H9 (cell line): Measurements from ENCODE around the gene OAS1. TPM values are rescaled to one million over a fixed set of nuclear protein-coding genes. Genes with fewer than 3 reads are reported as not detected.

ENCODE experiments used
- DNase-seq: peaks from one replicate; pipeline ENCODE4 v3.0.0-alpha.2; 2017
- H2AFZ ChIP-seq: one replicate; pipeline ENCODE4 v1.6.1; 2013; ENCODE audit warnings: mild to moderate bottlenecking, low read length, control low read depth, moderate library complexity
- H2AK5ac ChIP-seq: 2 replicates; pipeline ENCODE4 v1.6.1; 2013; ENCODE audit warnings: low read length, control low read depth, mixed read lengths; ENCODE audit not compliant: insufficient read length
- H2BK120ac ChIP-seq: one replicate; pipeline ENCODE4 v1.6.1; 2013; ENCODE audit warnings: low read depth, mild to moderate bottlenecking, low read length, control low read depth, inconsistent platforms; ENCODE audit not compliant: poor library complexity, severe bottlenecking
- H2BK12ac ChIP-seq: 2 replicates; pipeline ENCODE4 v1.6.1; 2013; ENCODE audit warnings: low read length, control low read depth, mixed read lengths, low read depth; ENCODE audit not compliant: insufficient read length
- H2BK15ac ChIP-seq: 2 replicates; pipeline ENCODE4 v1.6.1; 2013; ENCODE audit warnings: low read depth, low read length, control low read depth
- H2BK20ac ChIP-seq: one replicate; pipeline ENCODE4 v1.6.1; 2013; ENCODE audit warnings: low read depth, mild to moderate bottlenecking, low read length, control low read depth, inconsistent platforms; ENCODE audit not compliant: poor library complexity, severe bottlenecking
- H2BK5ac ChIP-seq: 2 replicates; pipeline ENCODE4 v1.6.1; 2013; ENCODE audit warnings: low read length, control low read depth, mixed read lengths; ENCODE audit not compliant: insufficient read length
- H3K14ac ChIP-seq: 2 replicates; pipeline ENCODE4 v1.6.1; 2013; ENCODE audit warnings: low read length, control low read depth; ENCODE audit not compliant: insufficient read depth
- H3K18ac ChIP-seq: 2 replicates; pipeline ENCODE4 v1.6.1; 2013; ENCODE audit warnings: low read depth, mild to moderate bottlenecking, mixed read lengths, low read length, control low read depth; ENCODE audit not compliant: insufficient read length
- H3K23ac ChIP-seq: 2 replicates; pipeline ENCODE4 v1.6.1; 2013; ENCODE audit warnings: low read length, control low read depth, mixed read lengths, low read depth; ENCODE audit not compliant: insufficient read length
- H3K23me2 ChIP-seq: 2 replicates; pipeline ENCODE4 v1.6.1; 2013; ENCODE audit warnings: low read depth, mild to moderate bottlenecking, mixed read lengths, low read length, control low read depth; ENCODE audit not compliant: insufficient read length, poor library complexity, severe bottlenecking
- H3K27ac ChIP-seq: 2 replicates; pipeline ENCODE4 v1.5.1; 2013; ENCODE audit warnings: low read length, control low read depth, mixed read lengths, low read depth; ENCODE audit not compliant: insufficient read length
- H3K27me3 ChIP-seq: 2 replicates; pipeline ENCODE4 v1.6.1; 2013; ENCODE audit warnings: low read length, control low read depth, inconsistent platforms; ENCODE audit not compliant: insufficient read depth
- H3K4ac ChIP-seq: 2 replicates; pipeline ENCODE4 v1.6.1; 2013; ENCODE audit warnings: low read depth, mild to moderate bottlenecking, control low read depth, inconsistent platforms, low read length, moderate library complexity
- H3K4me1 ChIP-seq: 2 replicates; pipeline ENCODE4 v1.6.1; 2013; ENCODE audit warnings: low read length, control low read depth, inconsistent platforms; ENCODE audit not compliant: insufficient read depth
- H3K4me2 ChIP-seq: 2 replicates; pipeline ENCODE4 v1.6.1; 2013; ENCODE audit warnings: low read length, control low read depth, mixed read lengths; ENCODE audit not compliant: insufficient read length, insufficient read depth
- H3K56ac ChIP-seq: 2 replicates; pipeline ENCODE4 v1.6.1; 2013; ENCODE audit warnings: low read depth, mild to moderate bottlenecking, mixed read lengths, low read length, control low read depth; ENCODE audit not compliant: insufficient read length
- H3K79me1 ChIP-seq: 2 replicates; pipeline ENCODE4 v1.6.1; 2013; ENCODE audit warnings: low read depth, mild to moderate bottlenecking, moderate library complexity, low read length, control low read depth, inconsistent platforms; ENCODE audit not compliant: insufficient read depth, poor library complexity, severe bottlenecking
- H3K79me2 ChIP-seq: 2 replicates; pipeline ENCODE4 v1.6.1; 2013; ENCODE audit warnings: low read length, control low read depth, inconsistent platforms; ENCODE audit not compliant: insufficient read depth
- H3K9ac ChIP-seq: 2 replicates; pipeline ENCODE4 v1.6.1; 2013; ENCODE audit warnings: low read length, control low read depth, mixed read lengths; ENCODE audit not compliant: insufficient read length; ENCODE audit errors: extremely low read depth
- H3K9me3 ChIP-seq: one replicate; pipeline ENCODE4 v1.6.1; 2013; ENCODE audit warnings: low read depth, low read length, inconsistent platforms; ENCODE audit not compliant: control insufficient read depth
- H3T11ph ChIP-seq: one replicate; pipeline ENCODE4 v1.6.1; 2013; ENCODE audit warnings: mild to moderate bottlenecking, low read length, control low read depth, inconsistent platforms
- H4K20me1 ChIP-seq: one replicate; pipeline ENCODE4 v1.6.1; 2013; ENCODE audit not compliant: control insufficient read depth, insufficient read length, insufficient read depth
- H4K5ac ChIP-seq: 2 replicates; pipeline ENCODE4 v1.6.1; 2013; ENCODE audit warnings: low read depth, mild to moderate bottlenecking, mixed read lengths, low read length, control low read depth; ENCODE audit not compliant: insufficient read length
- H4K8ac ChIP-seq: replicated peaks from 2 replicates; pipeline ENCODE4 v1.6.1; 2013; ENCODE audit warnings: low read length, control low read depth, mixed read lengths, low read depth; ENCODE audit not compliant: insufficient read length
- H4K91ac ChIP-seq: 2 replicates; pipeline ENCODE4 v1.6.1; 2013; ENCODE audit warnings: low read depth, mild to moderate bottlenecking, moderate library complexity, mixed read lengths, low read length, control low read depth; ENCODE audit not compliant: insufficient read length
- H3K27ac Mint-ChIP-seq, 3 experiments: 2 replicates in 2 of 3; 3 replicates in 1 of 3; pipeline ENCODE4 v1.8.0; 2020 to 2021; ENCODE audit warnings: mixed read lengths in 3 of 3, mild to moderate bottlenecking in 1 of 3, moderate library complexity in 1 of 3
- H3K27me3 Mint-ChIP-seq: 2 replicates; pipeline ENCODE4 v1.8.0; 2021; ENCODE audit warnings: low read depth, mild to moderate bottlenecking, moderate library complexity, mixed read lengths
- H3K36me3 Mint-ChIP-seq, 3 experiments: 2 replicates in 2 of 3; 3 replicates in 1 of 3; pipeline ENCODE4 v1.8.0; 2020 to 2021; ENCODE audit warnings: low read depth in 3 of 3, mixed read lengths in 3 of 3; ENCODE audit not compliant: insufficient read depth in 1 of 3
- H3K4me1 Mint-ChIP-seq, 2 experiments: 2 replicates each; pipeline ENCODE4 v1.8.0; 2020; ENCODE audit warnings: mixed read lengths in 2 of 2
- H3K4me3 Mint-ChIP-seq, 2 experiments: 2 replicates in 1 of 2; 3 replicates in 1 of 2; pipeline ENCODE4 v1.8.0; 2020 to 2021; ENCODE audit warnings: mild to moderate bottlenecking in 2 of 2, mixed read lengths in 2 of 2, moderate library complexity in 1 of 2
- H3K9me3 Mint-ChIP-seq, 2 experiments: 2 replicates in 1 of 2; 3 replicates in 1 of 2; pipeline ENCODE4 v1.8.0; 2020; ENCODE audit warnings: mild to moderate bottlenecking in 2 of 2, mixed read lengths in 2 of 2, moderate library complexity in 1 of 2
- CTCF ChIP-seq: fragments of 200-600 bp; sonication (generic); conservative IDR thresholded peaks from 3 replicates; pipeline ENCODE4 v1.8.0; 2021; ENCODE audit warnings: antibody characterized with exemption, mild to moderate bottlenecking
- WGBS: extraction: QIAGEN DNeasy Blood & Tissue Kit; methylation state at CpG from one replicate; pipeline ENCODE4 v1.1.7; 2013; ENCODE audit warnings: missing lambda C conversion rate, low lambda C conversion rate, mixed read lengths; ENCODE audit not compliant: insufficient read length; ENCODE audit errors: extremely low coverage; 5-methylcytosine and 5-hydroxymethylcytosine counted together
- total RNA-seq: library from RNA; stranded (reverse); gene quantifications from 2 replicates; pipeline ENCODE4 v1.2.1, GENCODE V29; 2021

The OAS1 gene
- total RNA-seq, 1 experiment from 2014 or later = not detected

DNA sequence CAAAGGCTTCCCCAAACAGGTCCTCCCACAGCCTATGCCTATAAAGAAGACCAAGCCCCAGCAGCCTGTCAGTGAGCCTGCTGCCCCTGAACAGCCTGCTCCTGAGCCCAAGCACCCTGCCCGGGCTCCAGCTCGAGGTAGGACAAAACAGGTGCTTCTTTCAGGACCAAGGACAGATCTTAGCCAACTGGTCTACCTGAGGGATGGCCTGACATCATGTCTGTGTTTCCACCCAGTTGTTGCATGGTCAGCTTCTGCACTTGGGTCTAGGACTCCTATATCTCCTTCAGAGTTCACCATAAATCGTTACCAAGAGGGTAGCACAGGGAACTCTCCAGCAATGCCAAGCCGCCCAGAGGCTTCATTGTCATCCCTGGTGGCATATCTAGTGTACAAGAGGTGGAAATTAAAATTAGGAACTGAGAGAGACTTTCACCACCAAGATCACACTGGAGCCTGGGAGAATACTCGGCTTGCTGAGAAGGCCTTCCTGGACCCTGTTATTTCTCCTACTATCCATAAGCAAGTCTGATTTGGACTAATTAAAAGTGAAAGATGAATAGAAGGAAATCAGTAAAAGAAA lies 38.2 kb upstream of the OAS1 start:
- WGBS = no CpG with 5 or more reads among the region's 5 CpGs

More for the DNA sequence above, 38.2 kb upstream of the OAS1 start:
- H2BK5ac ChIP-seq = no peak overlapping the region
- no peak overlapping the region for H2BK20ac ChIP-seq
- no peaks in the 10 kb centered on the region for H3K79me2 ChIP-seq
- H2BK15ac ChIP-seq = no peak overlapping the region
- no peaks in the 10 kb centered on the region for H3K4me1 ChIP-seq
- no peaks in the 10 kb centered on the region for H3K9me3 ChIP-seq
- Mint-ChIP-seq H3K27me3 (peaks cover 56% of the 10 kb centered on the region), H3K4me1 (no peaks in the 10 kb centered on the region), H3K27ac (no peak overlapping the region), H3K4me3 (no peak overlapping the region), H3K36me3 (no peaks in the 10 kb centered on the region; a peak in 1 of 7 replicates), H3K9me3 (no peaks in the 10 kb centered on the region; a peak in 1 of 5 replicates)
- no peak overlapping the region for H2BK12ac ChIP-seq
- no peaks in the 10 kb centered on the region for H3K23me2 ChIP-seq
- peak; percentile 66 for DNase-seq
- no peak overlapping the region for H3T11ph ChIP-seq
- H3K27me3 ChIP-seq = no peaks in the 10 kb centered on the region
- H3K79me1 ChIP-seq = no peaks in the 10 kb centered on the region
- H4K91ac ChIP-seq = no peak overlapping the region
- H3K9ac ChIP-seq = no peak overlapping the region
- H3K27ac ChIP-seq = no peak overlapping the region
- TF ChIP-seq CTCF = no peak
- H3K23ac ChIP-seq = no peak overlapping the region
- H3K56ac ChIP-seq = no peak overlapping the region
- no peak overlapping the region for H3K4me2 ChIP-seq
- H4K8ac ChIP-seq = no peak overlapping the region
- H2AFZ ChIP-seq = no peak overlapping the region
- no peak overlapping the region for H3K4ac ChIP-seq
- no peak overlapping the region for H4K5ac ChIP-seq
- H2BK120ac ChIP-seq = no peak overlapping the region
- no peak overlapping the region for H3K18ac ChIP-seq
- no peak overlapping the region for H2AK5ac ChIP-seq
- H3K14ac ChIP-seq = no peak overlapping the region
- no peaks in the 10 kb centered on the region for H4K20me1 ChIP-seq
